Measurements from ENCODE around the gene JADE1.

Gene JADE1

DNA sequence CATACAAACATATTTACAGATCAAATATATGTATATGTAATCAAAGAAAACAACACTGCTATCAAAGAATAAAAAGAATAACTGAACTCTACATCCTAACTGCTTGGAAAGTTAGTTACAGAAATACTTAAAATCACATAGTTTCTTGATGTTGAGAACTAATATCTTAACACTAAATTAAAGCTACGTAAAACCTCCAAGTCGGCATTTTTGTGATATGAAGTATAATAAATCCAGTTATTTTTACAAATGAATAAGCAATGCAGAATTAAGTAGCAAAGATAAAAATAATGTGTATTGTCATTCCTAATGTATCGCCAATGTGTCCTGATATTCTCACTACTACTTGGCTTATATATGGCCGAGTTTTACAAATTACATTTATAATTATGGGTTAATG is 68.4 kb downstream of the JADE1 start:
- DNase-seq (ENCODE audit: low read depth) = no peak

DNA sequence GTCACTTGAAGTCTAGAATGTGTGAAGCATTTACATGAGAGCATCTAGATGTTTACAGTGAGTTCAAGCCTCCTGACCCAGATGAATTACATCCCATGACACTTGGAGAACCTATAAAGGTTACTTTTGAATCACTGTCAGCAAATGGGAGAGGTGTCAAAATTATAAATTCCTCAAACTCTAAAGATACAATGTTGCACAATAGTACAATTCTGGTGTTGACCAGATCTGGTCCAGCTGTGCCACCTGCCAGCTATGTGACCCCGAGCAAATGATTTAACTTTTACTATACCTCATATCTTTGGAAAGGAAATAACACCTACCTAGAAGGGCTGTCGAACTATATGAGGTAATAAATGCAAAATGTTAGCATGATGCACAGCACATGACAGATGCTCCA is 69.8 kb downstream of the JADE1 start:
- no peak for DNase-seq (ENCODE audit: low read depth)

- DNase-seq (ENCODE audit: low read depth) = no peak
Observed at GRCh38 chr4:128879971-128880370, 70.5 kb downstream of the JADE1 start.

- no peak for DNase-seq (ENCODE audit: low read depth)
Observed at GRCh38 chr4:128880662-128881061, 71.2 kb downstream of the JADE1 start.

- DNase-seq (ENCODE audit: low read depth) = no peak
Observed at GRCh38 chr4:128904821-128905220, 95.3 kb downstream of the JADE1 start.

DNA sequence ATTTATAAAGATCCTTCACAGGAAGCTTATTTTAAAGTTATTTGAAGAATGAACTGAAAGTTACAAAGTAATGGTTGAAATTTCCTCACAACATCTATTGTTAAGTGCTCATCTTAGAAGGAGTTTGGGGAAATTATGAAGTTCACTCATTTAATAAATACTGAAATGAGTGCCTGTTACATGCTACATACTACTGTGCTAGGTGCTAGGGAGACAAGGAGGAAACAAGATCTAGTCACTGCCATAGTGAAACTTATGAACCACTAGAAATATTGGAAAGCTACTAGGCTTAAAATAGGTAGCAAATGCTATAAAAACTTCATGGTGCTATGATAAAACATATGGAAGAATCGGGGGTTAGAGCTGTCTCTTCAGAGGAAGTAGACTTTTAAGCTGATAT is 97.1 kb downstream of the JADE1 start:
- DNase-seq (ENCODE audit: low read depth) = no peak

GRCh38 chr4:128907981-128908380 is 98.5 kb downstream of the JADE1 start:
- DNase-seq (ENCODE audit: low read depth) = no peak

- no peak for DNase-seq (ENCODE audit: low read depth)
Observed at GRCh38 chr4:128908735-128909134, 99.2 kb downstream of the JADE1 start.

DNA sequence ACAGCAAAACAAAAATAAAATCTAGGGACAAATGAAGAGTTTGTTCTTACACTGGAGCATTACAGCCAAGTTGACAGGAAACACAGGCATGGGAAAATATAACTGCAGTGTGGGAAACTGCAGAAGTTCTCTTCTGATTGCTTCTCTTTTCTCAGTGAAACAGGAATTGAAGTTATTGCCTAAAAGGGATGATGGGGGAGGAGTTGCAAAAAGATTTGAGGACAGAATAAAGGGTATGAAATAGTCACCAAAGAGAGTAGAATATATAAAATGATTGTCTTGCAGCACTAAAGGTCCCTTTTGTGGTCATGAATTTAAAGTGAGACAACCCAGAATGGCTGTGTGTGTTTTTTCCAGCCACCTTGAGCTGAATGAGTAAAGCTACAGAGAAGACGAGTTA is 103.7 kb downstream of the JADE1 start:
- no peak for DNase-seq (ENCODE audit: low read depth)

GRCh38 chr4:128915544-128915943 is 106.0 kb downstream of the JADE1 start:
- no peak for DNase-seq (ENCODE audit: low read depth)

GRCh38 chr4:128916832-128917231 is 107.3 kb downstream of the JADE1 start:
- DNase-seq (ENCODE audit: low read depth) = no peak

- DNase-seq (ENCODE audit: low read depth) = no peak
Observed at GRCh38 chr4:128917781-128918180, 108.3 kb downstream of the JADE1 start.

GRCh38 chr4:128921954-128922353 is 112.5 kb downstream of the JADE1 start:
- no peak for DNase-seq (ENCODE audit: low read depth)

Data from activated T-cell treated with anti-CD3 and anti-CD28 coated beads for 24 hours (primary cell).